ENCODE data around the gene LCT.
"Not testable (repeated sequence)": the region's sequence is repeated elsewhere in the genome, so short reads cannot be mapped to it uniquely, and the experiment has no call there.

Gene LCT

DNA sequence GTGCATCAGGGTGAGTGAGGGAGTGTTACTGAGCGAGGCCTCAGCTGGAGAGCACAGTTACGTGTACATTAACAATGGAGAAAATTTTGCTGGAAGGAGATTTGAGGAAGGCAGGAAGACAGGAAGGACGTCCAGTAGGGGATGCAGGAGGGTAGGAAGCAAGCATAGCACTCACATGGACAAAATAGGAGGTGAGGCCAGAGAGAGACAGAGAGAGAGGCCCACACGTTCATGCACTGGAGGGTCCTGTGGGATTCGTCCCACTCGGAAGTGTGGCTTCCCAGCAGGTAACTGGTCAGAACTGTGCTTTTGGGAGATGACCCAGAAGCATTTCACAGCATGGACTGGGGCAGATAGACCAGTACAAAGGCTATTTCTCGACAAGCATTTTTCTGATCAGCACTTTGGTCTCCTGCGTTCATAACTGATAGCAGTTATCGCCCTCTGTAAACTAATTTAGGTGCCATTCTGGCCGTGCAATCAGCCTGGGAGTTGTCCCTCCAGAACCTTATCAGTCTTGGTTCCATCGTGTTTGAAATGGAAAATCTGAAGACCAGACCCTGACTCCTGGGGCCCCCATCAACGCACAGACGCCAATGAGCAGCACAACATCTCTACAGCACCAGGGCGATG, 5.7 kb downstream of the LCT start:
- DNase-seq (ENCODE audit: low read depth): no peak

DNA sequence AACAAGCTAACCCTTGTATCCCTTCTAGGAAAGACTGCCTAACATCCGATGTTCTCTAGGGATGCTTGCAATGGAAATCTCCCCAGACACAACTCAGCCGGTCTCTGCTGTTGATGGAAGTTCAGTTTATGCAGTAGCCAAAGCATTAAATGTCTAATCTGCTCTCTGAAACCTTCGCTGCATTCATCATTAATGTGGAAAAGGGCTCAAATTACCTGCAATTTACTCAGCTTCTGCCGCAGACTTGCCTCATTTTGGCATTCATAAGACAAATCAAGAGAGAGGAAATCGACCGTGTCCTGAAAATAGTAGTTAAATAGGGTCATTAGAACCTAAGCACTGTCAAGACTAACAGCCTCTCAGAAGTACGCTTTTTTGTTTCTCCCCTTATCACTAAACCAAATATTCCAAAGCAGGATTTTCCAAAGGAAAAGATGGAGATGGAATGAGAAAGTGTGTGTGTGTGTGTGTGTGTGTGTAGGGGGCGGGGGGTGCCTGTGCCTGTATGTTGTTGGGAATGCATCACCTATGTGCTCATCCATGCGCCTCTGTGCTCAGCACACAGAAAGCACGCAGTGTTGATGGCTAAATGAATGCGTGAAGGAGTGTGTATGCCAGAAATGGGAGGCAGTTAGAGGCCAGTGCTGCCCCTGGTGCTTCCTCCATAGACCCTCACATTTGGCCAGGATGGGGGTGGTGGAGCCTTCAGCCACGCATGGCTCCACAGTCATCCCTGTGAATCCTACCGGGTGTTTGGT, 7.4 kb downstream of the LCT start:
- no peak for DNase-seq (ENCODE audit: low read depth)

DNA sequence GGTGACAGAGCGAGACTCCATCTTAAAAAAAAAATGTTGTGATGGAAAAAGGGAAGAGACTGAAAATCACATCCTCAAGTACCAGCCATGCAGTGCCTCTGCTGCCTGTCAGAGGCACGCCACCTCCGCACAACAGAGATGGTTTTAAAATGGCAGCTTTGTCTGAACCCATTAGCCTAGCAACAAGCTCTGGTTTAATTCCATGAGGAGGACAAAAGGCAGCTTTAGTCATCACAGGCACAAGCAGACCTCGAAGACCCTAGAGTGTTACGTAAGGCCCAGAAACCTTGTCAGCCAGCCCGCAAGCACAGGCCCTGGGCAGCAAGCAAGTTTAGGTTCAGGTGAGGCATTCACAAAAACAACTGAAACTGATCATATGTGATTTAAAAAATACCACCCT, 10.4 kb downstream of the LCT start:
- no peak for DNase-seq (ENCODE audit: low read depth)

GRCh38 chr2:135825550-135826176, 11.3 kb downstream of the LCT start:
- no peak for DNase-seq (ENCODE audit: low read depth)

- DNase-seq (ENCODE audit: low read depth): no peak
These were observed 11.9 kb downstream of the LCT start for GRCh38 chr2:135825131-135825530.

DNA sequence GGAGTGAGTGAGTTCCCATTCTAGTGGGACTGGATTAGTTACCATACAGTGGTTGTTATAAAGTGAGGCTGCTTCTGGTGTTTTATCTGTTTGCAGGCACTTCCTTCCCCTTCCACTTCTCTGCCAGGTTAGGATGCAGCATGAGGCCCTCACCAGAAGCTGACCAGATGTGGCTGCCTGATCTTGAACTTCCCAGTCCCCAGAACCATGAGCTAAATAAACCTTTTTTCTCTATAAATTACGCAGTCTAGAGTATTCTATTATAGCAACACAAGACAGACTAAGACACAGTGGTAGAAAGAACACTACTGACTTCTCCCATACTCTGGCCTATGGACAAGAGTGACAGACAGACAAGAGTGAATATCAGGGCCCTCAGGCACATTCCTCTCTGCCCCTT, 14.1 kb downstream of the LCT start:
- DNase-seq (ENCODE audit: low read depth): no peak

DNA sequence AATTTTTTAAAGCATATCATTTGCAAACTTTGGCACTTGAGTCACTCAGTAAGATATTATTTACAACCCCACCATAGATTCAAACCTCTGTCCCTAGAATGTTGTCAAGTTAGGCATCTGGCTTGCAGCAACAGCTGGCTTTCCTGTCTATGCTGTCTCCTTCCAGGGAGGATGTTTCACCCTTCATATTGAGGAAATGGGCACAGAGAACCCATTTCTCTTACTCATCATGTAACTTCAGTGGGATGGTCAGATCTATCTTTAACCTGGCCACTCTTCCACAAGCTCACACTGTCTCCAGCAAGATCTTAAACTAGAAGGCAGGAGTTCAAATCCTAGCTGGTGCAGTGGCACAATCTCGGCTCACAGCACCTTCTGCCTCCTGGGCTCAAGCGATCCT, 15.8 kb downstream of the LCT start:
- no peak for DNase-seq (ENCODE audit: low read depth)

- DNase-seq (ENCODE audit: low read depth): no peak
These were observed 16.9 kb downstream of the LCT start for GRCh38 chr2:135820003-135820618.

GRCh38 chr2:135818937-135819610, 17.9 kb downstream of the LCT start:
- DNase-seq (ENCODE audit: low read depth): no peak

DNA sequence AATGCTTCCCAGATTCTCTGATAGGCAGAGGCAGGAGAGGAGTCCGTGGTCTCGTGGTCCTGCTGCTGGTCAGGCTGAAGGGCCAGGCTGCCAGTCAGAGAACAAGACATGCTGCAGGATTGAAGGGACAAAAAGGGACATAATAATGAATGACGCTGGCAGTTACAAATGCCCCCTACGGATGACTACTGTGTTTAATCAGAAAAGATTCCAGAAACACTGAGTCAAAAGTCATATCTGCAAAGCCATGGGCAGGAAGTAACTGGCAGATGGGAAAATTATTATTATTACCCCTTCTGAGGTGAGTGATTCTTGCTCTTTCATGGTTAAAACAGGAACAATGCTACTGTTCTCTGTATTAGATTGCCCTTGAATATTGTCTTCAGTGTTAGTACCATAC, 19.0 kb downstream of the LCT start:
- DNase-seq (ENCODE audit: low read depth): no peak

- no peak for DNase-seq (ENCODE audit: low read depth)
These were observed 19.5 kb downstream of the LCT start for GRCh38 chr2:135817466-135817865.

- no peak for DNase-seq (ENCODE audit: low read depth)
These were observed 21.7 kb downstream of the LCT start for GRCh38 chr2:135815269-135815668.

DNA sequence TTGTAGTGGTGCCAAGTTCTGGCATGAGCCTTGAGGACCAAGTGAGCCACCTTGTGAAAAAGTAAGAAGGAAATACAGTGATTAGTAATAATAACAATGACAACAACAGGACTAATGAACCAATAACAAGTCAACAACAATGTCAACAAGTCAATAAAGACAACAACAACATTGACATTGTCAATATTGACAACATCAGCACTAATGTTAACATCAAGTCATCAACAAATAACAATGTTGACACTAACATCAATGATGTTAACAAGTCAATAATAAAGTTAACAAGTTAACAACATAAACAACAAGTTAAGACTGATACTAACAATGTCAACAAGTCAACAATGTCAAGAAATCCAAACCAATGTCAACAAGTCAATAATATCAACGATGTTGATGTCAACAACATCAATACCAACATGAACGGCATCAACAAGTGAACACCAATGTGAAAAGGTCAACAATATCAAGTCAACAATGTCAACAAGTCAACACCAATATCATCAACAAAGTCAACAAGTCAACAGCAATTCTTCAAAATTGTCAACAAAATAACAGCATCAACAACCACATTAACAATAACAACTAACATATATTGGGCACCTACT, 24.0 kb downstream of the LCT start:
- no peak for DNase-seq (ENCODE audit: low read depth)

- DNase-seq (ENCODE audit: low read depth): not testable (repeated sequence)
These were observed 29.1 kb downstream of the LCT start for GRCh38 chr2:135807874-135808273.

- no peak for DNase-seq (ENCODE audit: low read depth)
These were observed 33.7 kb downstream of the LCT start for GRCh38 chr2:135803278-135803677.

GRCh38 chr2:135802350-135802749, 34.6 kb downstream of the LCT start:
- DNase-seq (ENCODE audit: low read depth): no peak

- no peak for DNase-seq (ENCODE audit: low read depth)
These were observed 36.2 kb downstream of the LCT start for GRCh38 chr2:135800513-135801460.

DNA sequence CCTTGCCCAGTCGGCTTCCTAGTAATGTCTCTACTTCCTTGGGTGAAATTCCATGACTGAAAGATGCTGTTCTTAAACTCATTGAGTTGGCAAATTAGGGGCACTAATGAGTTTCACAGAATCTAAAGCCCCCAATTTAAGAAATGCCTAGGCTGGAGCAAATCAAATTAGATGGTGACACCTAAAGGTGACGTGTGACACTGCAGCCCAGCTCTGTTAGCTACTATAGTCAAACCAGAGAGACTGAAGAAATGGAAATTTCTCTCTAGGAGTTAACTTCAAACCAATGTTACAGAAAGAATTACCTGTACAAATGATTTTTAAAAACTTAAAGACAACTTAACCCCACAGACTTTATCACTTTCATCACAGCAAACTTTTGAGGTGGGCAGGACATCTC, 37.2 kb downstream of the LCT start:
- no peak for DNase-seq (ENCODE audit: low read depth)

- DNase-seq (ENCODE audit: low read depth): no peak
These were observed 38.2 kb downstream of the LCT start for GRCh38 chr2:135798762-135799161.

DNA sequence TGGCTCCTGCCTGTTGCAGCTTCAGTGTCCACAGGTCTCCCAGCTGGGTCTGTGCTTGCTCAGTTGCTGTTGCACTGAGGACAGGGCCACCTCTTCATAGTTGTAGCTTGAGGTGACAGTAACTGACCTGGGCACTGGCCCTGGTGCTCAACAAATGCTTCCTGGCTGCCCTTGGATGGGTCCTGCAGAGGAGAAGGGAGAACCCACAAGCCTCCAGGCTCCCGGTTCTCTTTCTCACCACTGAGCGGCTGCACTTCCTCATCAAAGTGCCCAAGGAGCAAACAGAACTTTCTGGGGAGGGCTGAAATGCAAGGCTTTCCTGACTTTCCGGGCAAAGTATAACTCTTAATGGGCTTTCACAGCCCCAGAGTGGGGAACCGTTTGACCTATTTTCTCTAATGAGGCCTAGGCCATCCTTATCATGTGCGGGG, 38.7 kb downstream of the LCT start:
- no peak for DNase-seq (ENCODE audit: low read depth)

Data from T-helper 22 cell (primary cell).